H1 (cell line): ENCODE data around the gene TOM1L2. TPM values are rescaled to one million over a fixed set of nuclear protein-coding genes. Genes with fewer than 3 reads are reported as not detected.

Experiments used
- CTCF ChIA-PET: fragments of 300-600 bp; sonication (Branson Sonifier 250); formaldehyde crosslinking; loops from one replicate; lab custom pipeline; 2021; ENCODE audit not compliant: partially characterized antibody; lab: Charles Lee
- POLR2A ChIA-PET: fragments of 300-600 bp; sonication (Branson Sonifier 250); formaldehyde crosslinking; loops from one replicate; lab custom pipeline; 2021; ENCODE audit warnings: inconsistent platforms; ENCODE audit not compliant: partially characterized antibody; lab: Charles Lee
- DNase-seq, 2 experiments: peaks; one replicate each; pipeline versions ENCODE4 v3.0.0 to v3.0.0-alpha.2; 2010 to 2022; ENCODE audit warnings: low spot score in 2 of 2, low read depth in 1 of 2, mixed read lengths in 1 of 2
- FAIRE-seq: peaks from 2 replicates; lab custom pipeline; 2011; peaks lifted over from hg19 to GRCh38; lab: Jason Lieb, UNC
- H2AFZ ChIP-seq: 2 replicates; pipeline ENCODE4 v1.8.1; 2012; ENCODE audit warnings: low read length, inconsistent platforms
- H2AK5ac ChIP-seq: 2 replicates; pipeline ENCODE4 v1.6.1; 2013; ENCODE audit warnings: low read depth, low read length
- H2BK120ac ChIP-seq: replicated peaks from 2 replicates; pipeline ENCODE3; 2013; ENCODE audit warnings: low read depth, low read length, inconsistent platforms
- H2BK12ac ChIP-seq: 2 replicates; pipeline ENCODE4 v1.6.1; 2013; ENCODE audit warnings: low read depth, low read length
- H2BK15ac ChIP-seq: 2 replicates; pipeline ENCODE4 v1.6.1; 2013; ENCODE audit warnings: low read length
- H2BK20ac ChIP-seq: 2 replicates; pipeline ENCODE4 v1.6.1; 2013; ENCODE audit warnings: low read length
- H2BK5ac ChIP-seq: 2 replicates; pipeline ENCODE4 v1.6.1; 2013; ENCODE audit warnings: low read depth, low read length
- H3K14ac ChIP-seq: 2 replicates; pipeline ENCODE4 v1.6.1; 2013; ENCODE audit warnings: inconsistent platforms; ENCODE audit not compliant: insufficient read length
- H3K18ac ChIP-seq: 2 replicates; pipeline ENCODE4 v1.6.1; 2013; ENCODE audit warnings: low read length; ENCODE audit errors: extremely low read depth
- H3K23ac ChIP-seq: 2 replicates; pipeline ENCODE4 v1.6.1; 2013; ENCODE audit warnings: inconsistent platforms; ENCODE audit not compliant: insufficient read length
- H3K23me2 ChIP-seq: 2 replicates; pipeline ENCODE4 v1.6.1; 2013; ENCODE audit warnings: low read depth, low read length
- H3K27ac ChIP-seq: 2 replicates; pipeline ENCODE4 v1.6.1; 2011; ENCODE audit warnings: low read depth, low read length, inconsistent platforms
- H3K27me3 ChIP-seq, 4 experiments: replicated peaks in 1 of 4; 1 replicate in 1 of 4; 2 replicates in 3 of 4; pipeline versions ENCODE4 v1.6.1 to v1.8.1; 2011 to 2013; ENCODE audit warnings: low read length in 3 of 4, mild to moderate bottlenecking in 3 of 4, inconsistent platforms in 2 of 4, mixed read lengths in 2 of 4, moderate library complexity in 1 of 4; ENCODE audit not compliant: control insufficient read depth in 3 of 4, insufficient read depth in 3 of 4; ENCODE audit errors: extremely low read depth in 1 of 4
- H3K36me3 ChIP-seq, 4 experiments: 2 replicates each; pipeline versions ENCODE4 v1.6.1 to v1.8.1; 2011 to 2013; ENCODE audit warnings: mild to moderate bottlenecking in 4 of 4, low read length in 3 of 4, moderate library complexity in 2 of 4, control low read depth in 1 of 4, inconsistent platforms in 1 of 4; ENCODE audit not compliant: insufficient read depth in 4 of 4, control insufficient read depth in 2 of 4
- H3K4ac ChIP-seq: replicated peaks from 2 replicates; pipeline ENCODE3; 2013; ENCODE audit warnings: low read length, low read depth, mixed read lengths, inconsistent platforms; ENCODE audit not compliant: insufficient read length
- H3K4me1 ChIP-seq, 4 experiments: replicated peaks in 1 of 4; 1 replicate in 1 of 4; 2 replicates in 3 of 4; pipeline versions ENCODE4 v1.6.1 to v1.8.1; 2011 to 2013; ENCODE audit warnings: low read length in 3 of 4, inconsistent platforms in 2 of 4, mixed read lengths in 1 of 4; ENCODE audit not compliant: insufficient read depth in 4 of 4, control insufficient read depth in 3 of 4
- H3K4me2 ChIP-seq, 2 experiments: 2 replicates each; pipeline versions ENCODE4 v1.6.1 to v1.8.1; 2011 to 2013; ENCODE audit warnings: low read depth in 2 of 2, low read length in 2 of 2, control low read depth in 1 of 2, inconsistent platforms in 1 of 2, mild to moderate bottlenecking in 1 of 2; ENCODE audit not compliant: insufficient read depth in 1 of 2
- H3K4me3 ChIP-seq, 4 experiments: fragments of 200-600, 300-600 bp in 1 of 4; sonication (generic), shearing (Covaris generic), sonication (Bioruptor Twin) in 1 of 4; 2 replicates each; pipeline versions ENCODE4 v1.5.1 to v1.8.1; 2011 to 2016; ENCODE audit warnings: low read length in 4 of 4, low read depth in 3 of 4, control low read depth in 2 of 4, inconsistent platforms in 2 of 4, mild to moderate bottlenecking in 2 of 4, mixed read lengths in 1 of 4, moderate library complexity in 1 of 4; ENCODE audit not compliant: insufficient read depth in 2 of 4; ENCODE audit errors: extremely low read depth in 1 of 4
- H3K56ac ChIP-seq: replicated peaks from 2 replicates; pipeline ENCODE3; 2013; ENCODE audit warnings: low read depth, mild to moderate bottlenecking, mixed read lengths, low read length, inconsistent platforms; ENCODE audit not compliant: insufficient read length
- H3K79me1 ChIP-seq: 2 replicates; pipeline ENCODE4 v1.6.1; 2013; ENCODE audit warnings: low read depth, low read length, control low read depth
- H3K79me2 ChIP-seq, 2 experiments: 2 replicates each; pipeline versions ENCODE4 v1.6.1 to v1.8.1; 2012 to 2013; ENCODE audit warnings: low read length in 2 of 2, mild to moderate bottlenecking in 2 of 2, inconsistent platforms in 1 of 2; ENCODE audit not compliant: insufficient read depth in 2 of 2, control insufficient read depth in 1 of 2
- H3K9ac ChIP-seq, 4 experiments: replicated peaks in 1 of 4; 1 replicate in 1 of 4; 2 replicates in 3 of 4; pipeline versions ENCODE4 v1.6.1 to v1.8.1; 2011 to 2013; ENCODE audit warnings: low read depth in 3 of 4, low read length in 3 of 4, control low read depth in 2 of 4, mild to moderate bottlenecking in 2 of 4, moderate library complexity in 2 of 4, inconsistent platforms in 1 of 4; ENCODE audit errors: extremely low read depth in 1 of 4
- H3K9me3 ChIP-seq, 2 experiments: 2 replicates each; pipeline versions ENCODE4 v1.6.1 to v1.8.1; 2012 to 2013; ENCODE audit warnings: mild to moderate bottlenecking in 2 of 2, moderate library complexity in 2 of 2, control low read depth in 1 of 2, inconsistent platforms in 1 of 2, low read depth in 1 of 2, low read length in 1 of 2, mixed read lengths in 1 of 2; ENCODE audit not compliant: insufficient read depth in 2 of 2
- H4K20me1 ChIP-seq, 2 experiments: replicated peaks in 1 of 2; 2 replicates each; pipeline versions ENCODE3 to v1.8.1; 2011 to 2013; ENCODE audit warnings: inconsistent platforms in 2 of 2, low read length in 2 of 2, mild to moderate bottlenecking in 1 of 2; ENCODE audit not compliant: insufficient read depth in 2 of 2, control insufficient read depth in 1 of 2
- H4K5ac ChIP-seq: 2 replicates; pipeline ENCODE4 v1.6.1; 2013; ENCODE audit warnings: low read length, low read depth, mixed read lengths, inconsistent platforms; ENCODE audit not compliant: insufficient read length
- H4K8ac ChIP-seq: 2 replicates; pipeline ENCODE4 v1.8.0; 2013; ENCODE audit warnings: mild to moderate bottlenecking, moderate library complexity, low read length, inconsistent platforms; ENCODE audit not compliant: insufficient read depth; ENCODE audit errors: extremely low read depth
- H4K91ac ChIP-seq: replicated peaks from 2 replicates; pipeline ENCODE3; 2013; ENCODE audit warnings: low read length, mixed read lengths, inconsistent platforms; ENCODE audit not compliant: insufficient read length
- ATF3 ChIP-seq: IDR thresholded peaks from 2 replicates; pipeline ENCODE4 v1.6.1; 2011; ENCODE audit warnings: low read depth, mild to moderate bottlenecking, low read length; ENCODE audit not compliant: insufficient read depth
- BRCA1 ChIP-seq: IDR thresholded peaks from 2 replicates; pipeline ENCODE4 v1.6.1; 2012; ENCODE audit warnings: low read depth, low read length, improper control_type of control experiment
- CBX8 ChIP-seq: fragments of 300-800, 300-1000 bp; sonication (generic); IDR thresholded peaks from 2 replicates; pipeline ENCODE4 v1.7.1; 2016; ENCODE audit warnings: low read depth, low read length, borderline replicate concordance
- E2F6 ChIP-seq: IDR thresholded peaks from 2 replicates; pipeline ENCODE4 v1.6.1; 2012; ENCODE audit warnings: inconsistent platforms
- JUND ChIP-seq: IDR thresholded peaks from 2 replicates; pipeline ENCODE4 v1.6.1; 2011; ENCODE audit warnings: mild to moderate bottlenecking, improper control_type of control experiment, low read length
- KDM1A ChIP-seq: fragments of 200-600, 300-600 bp; sonication (generic); IDR thresholded peaks from 2 replicates; pipeline ENCODE4 v1.7.1; 2016; ENCODE audit warnings: mild to moderate bottlenecking, low read length, borderline replicate concordance
- PHF8 ChIP-seq: fragments of 200-600 bp; sonication (generic); conservative IDR thresholded peaks from 2 replicates; pipeline ENCODE4 v1.7.1; 2012; ENCODE audit warnings: low read depth, mild to moderate bottlenecking, inconsistent platforms, low read length, moderate library complexity
- RXRA ChIP-seq: IDR thresholded peaks from 2 replicates; pipeline ENCODE4 v1.6.1; 2011; ENCODE audit warnings: low read depth, mild to moderate bottlenecking, low read length, moderate library complexity; ENCODE audit not compliant: insufficient read depth
- SIRT6 ChIP-seq: IDR thresholded peaks from one replicate; pipeline ENCODE4 v1.7.1; 2012; ENCODE audit warnings: low read length, inconsistent platforms
- SIX5 ChIP-seq: IDR thresholded peaks from 2 replicates; pipeline ENCODE4 v1.6.1; 2011; ENCODE audit warnings: mild to moderate bottlenecking, low read depth, low read length
- WGBS, 2 experiments: shearing (Covaris generic) in 1 of 2; methylation state at CpG; one replicate each; pipeline versions ENCODE4 v1.1.6 to v1.1.7; 2013 to 2015; ENCODE audit warnings: low lambda C conversion rate in 2 of 2, mixed read lengths in 2 of 2, inconsistent platforms in 1 of 2, low coverage in 1 of 2, missing lambda C conversion rate in 1 of 2; ENCODE audit not compliant: insufficient replicate concordance in 2 of 2, insufficient coverage in 1 of 2, insufficient read length in 1 of 2; ENCODE audit errors: extremely low coverage in 1 of 2, missing lambda C conversion rate in 1 of 2; 5-methylcytosine and 5-hydroxymethylcytosine counted together
- polyA plus RNA-seq, 7 experiments: library from polyadenylated mRNA; depleted of rRNA in 3 of 7; stranded (reverse) in 5 of 7; unstranded in 2 of 7; fragments of >200 nt in 5 of 7; fragments of 200-250 nt in 2 of 7; gene quantifications; 1 replicate in 5 of 7; 2 replicates in 1 of 7; 4 replicates in 1 of 7; pipeline versions ENCODE4 v1.2.1 to v1.2.3, GENCODE V29; 2011 to 2013; ENCODE audit warnings: missing spikeins in 2 of 7, mixed read lengths in 2 of 7
- total RNA-seq: library from RNA; stranded (reverse); fragmentation: NEBNext Ultra II Directional; extraction: Animal tissue kit (Norgen Biotek cat#: 25700); gene quantifications from 2 replicates; pipeline ENCODE4 v1.2.1, GENCODE V29; 2021

Gene TOM1L2
- total and polyA plus RNA-seq, 2 of the 8 experiments (the other 6 are each of a cell fraction or from before 2014, with no cell fraction given): 2.0 to 3.4 TPM

GRCh38 chr17:17926840-17927449 is 45.3 kb downstream of the TOM1L2 start:
- Histone ChIP-seq H2BK12ac (0 out of 2 replicates have a peak overlapping the region, but pooled peaks have one; percentile 7), H3K79me1 (no peaks in the 10 kb centered on the region), H4K5ac (no peak overlapping the region), H3K14ac (no peak overlapping the region), H3K4me2 (no peak overlapping the region), H3K36me3 (no peaks in the 10 kb centered on the region), H2BK15ac (no peak overlapping the region), H3K9ac (no peak overlapping the region), H3K56ac (no peak overlapping the region), H4K8ac (no peak overlapping the region), H3K79me2 (no peaks in the 10 kb centered on the region), H4K91ac (no peak overlapping the region), H3K4me1 (peaks cover 4 to 23% (median 9%) of the 10 kb centered on the region in 4 experiments), H2AFZ (no peak overlapping the region), H2BK5ac (no peak overlapping the region), H2AK5ac (no peak overlapping the region), H3K4me3 (no peak overlapping the region), H3K4ac (no peak overlapping the region), H3K27ac (no peak overlapping the region), H2BK20ac (no peak overlapping the region), H3K23ac (no peak overlapping the region), H3K23me2 (no peaks in the 10 kb centered on the region), H2BK120ac (no peak overlapping the region), H3K9me3 (no peaks in the 10 kb centered on the region), H4K20me1 (no peaks in the 10 kb centered on the region), H3K27me3 (0 out of 7 replicates have a peak, but pooled peaks cover 0 to 2% (median 0%) of the 10 kb centered on the region in 4 experiments), H3K18ac (no peak overlapping the region)
- FAIRE-seq (no peak), DNase-seq (no peak)
- TF ChIP-seq SIRT6 (no peak), ATF3 (no peak), E2F6 (no peak), CBX8 (no peak), JUND (no peak), PHF8 (no peak), BRCA1 (no peak), KDM1A (no peak), RXRA (no peak), SIX5 (no peak)
- ChIA-PET POLR2A (interaction anchor here (1.5 kb wide), 1 partner anchor 18 kb away, joined by 3 read pairs; no protein-coding TSS in a partner anchor), CTCF (interaction anchor here (0.9 to 1.8 kb wide), 11 partner anchors 8 to 243 kb away, joined by 3 to 8 read pairs (median 3); no protein-coding TSS in a partner anchor)
- WGBS, 2 experiments: 79% methylated on average over 5 of the region's 5 CpGs; no CpG with 5 or more reads in 1 of the 2 experiments
